C4-2B (cell line): ENCODE results near the gene ADAMTS13.

Experiments
- H3K27ac ChIP-seq: fragments of 450-650 bp; 2 replicates; pipeline ENCODE4 v1.5.1; 2017
- CTCF ChIP-seq: fragments of 450-650 bp; conservative IDR thresholded peaks from 2 replicates; pipeline ENCODE4 v1.5.1; 2017; ENCODE audit warnings: mild to moderate bottlenecking
- ZFX ChIP-seq: fragments of 450-650 bp; IDR thresholded peaks from 2 replicates; pipeline ENCODE4 v1.6.1; 2017

The ADAMTS13 gene

GRCh38 chr9:133468777-133469421, 46.7 kb downstream of the ADAMTS13 start:
- no peak overlapping the region for H3K27ac ChIP-seq
- no peak for TF ChIP-seq ZFX
- no peak for TF ChIP-seq CTCF

- no peak overlapping the region for H3K27ac ChIP-seq
- TF ChIP-seq CTCF (no peak), ZFX (no peak)
These were observed 48.3 kb downstream of the ADAMTS13 start for GRCh38 chr9:133470427-133470924.

GRCh38 chr9:133470988-133471387, 48.8 kb downstream of the ADAMTS13 start:
- H3K27ac ChIP-seq, result no peak overlapping the region
- TF ChIP-seq ZFX, result no peak
- TF ChIP-seq CTCF, result no peak

- no peak overlapping the region for H3K27ac ChIP-seq
- TF ChIP-seq ZFX, result no peak
- TF ChIP-seq CTCF, result no peak
These were observed 49.5 kb downstream of the ADAMTS13 start for GRCh38 chr9:133471551-133472276.

- no peak for TF ChIP-seq CTCF
- TF ChIP-seq ZFX, result no peak
- H3K27ac ChIP-seq, result no peak overlapping the region
These were observed 50.1 kb downstream of the ADAMTS13 start for GRCh38 chr9:133472277-133472645.

GRCh38 chr9:133472753-133473378, 50.7 kb downstream of the ADAMTS13 start:
- TF ChIP-seq CTCF (no peak), ZFX (no peak)
- H3K27ac ChIP-seq, result no peak overlapping the region

- TF ChIP-seq CTCF (no peak), ZFX (no peak)
- no peak overlapping the region for H3K27ac ChIP-seq
These were observed 51.6 kb downstream of the ADAMTS13 start for GRCh38 chr9:133473743-133474142.
